Stimulated activated CD4-positive, alpha-beta T cell treated with anti-CD3 and anti-CD28 coated beads, Interleukin-4, amount 100 ng/mL, for 1 hour (primary cell): ENCODE results near the gene ZNF280D.

Experiments used
- DNase-seq: peaks from one replicate; pipeline ENCODE4 v3.0.0-alpha.2; 2020

Gene ZNF280D

DNA sequence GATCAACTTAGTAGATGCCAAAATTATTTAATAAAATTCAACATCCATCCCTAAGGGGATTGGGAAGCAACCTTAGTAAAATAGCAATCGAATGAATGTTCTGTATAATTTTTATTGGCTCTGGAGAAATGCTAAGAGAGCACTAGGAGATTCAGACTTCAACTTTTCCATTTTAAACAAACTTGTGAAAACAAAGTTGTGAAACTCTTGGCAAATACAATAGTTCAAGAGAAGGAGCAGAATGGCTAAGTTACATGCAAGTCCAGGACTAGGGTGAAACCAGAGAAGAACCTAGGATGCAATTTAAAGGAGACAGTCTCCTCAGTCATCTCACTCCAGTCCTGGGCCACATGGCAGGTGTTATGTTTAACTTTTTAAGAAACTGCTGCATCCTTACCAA lies 16.7 kb upstream of the ZNF280D start:
- no peak for DNase-seq

DNA sequence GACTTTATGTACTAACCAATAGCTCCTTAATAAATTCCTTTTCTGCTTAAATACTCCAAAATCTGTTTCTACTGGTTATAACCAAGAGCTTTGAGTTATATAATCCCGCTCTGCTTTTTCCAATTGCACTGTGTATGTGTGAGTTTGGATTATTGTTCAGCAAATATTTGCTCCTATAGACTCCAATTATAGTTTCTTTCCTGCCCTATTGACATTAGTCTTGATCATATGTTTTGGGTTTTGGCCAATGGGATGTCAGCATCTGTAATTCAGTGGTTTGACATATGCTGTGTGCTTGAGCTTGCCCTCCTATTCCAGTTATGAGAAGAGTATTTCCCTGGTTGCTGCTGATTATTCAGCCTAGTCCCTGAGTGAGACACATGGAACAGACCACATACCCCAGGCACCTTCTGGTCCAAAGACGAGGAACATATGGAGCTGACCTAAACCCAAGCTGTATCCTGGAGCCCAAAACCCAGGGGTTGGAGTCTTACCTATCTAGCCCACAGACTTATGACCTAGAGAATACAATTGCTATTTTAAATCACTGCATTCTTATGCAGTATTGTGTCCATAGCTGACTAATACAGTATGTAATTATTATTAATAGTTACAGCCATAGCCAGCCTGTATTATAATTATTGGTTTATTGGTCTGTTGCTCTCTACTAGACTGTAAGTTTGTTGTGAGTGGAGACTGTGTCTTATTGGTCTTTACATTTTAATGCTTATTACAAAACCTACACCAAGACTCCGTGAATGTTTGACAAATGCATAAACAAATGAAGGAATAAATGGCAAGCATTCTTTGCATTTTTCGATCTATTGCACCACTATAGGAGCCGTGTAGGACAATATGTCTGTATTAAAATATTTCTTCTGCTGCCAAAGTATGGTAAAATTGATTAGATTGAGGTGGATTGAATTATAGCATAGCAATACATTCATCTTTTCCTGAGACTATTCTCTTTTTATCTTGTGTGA lies 11.7 kb upstream of the ZNF280D start:
- DNase-seq, result no peak

DNA sequence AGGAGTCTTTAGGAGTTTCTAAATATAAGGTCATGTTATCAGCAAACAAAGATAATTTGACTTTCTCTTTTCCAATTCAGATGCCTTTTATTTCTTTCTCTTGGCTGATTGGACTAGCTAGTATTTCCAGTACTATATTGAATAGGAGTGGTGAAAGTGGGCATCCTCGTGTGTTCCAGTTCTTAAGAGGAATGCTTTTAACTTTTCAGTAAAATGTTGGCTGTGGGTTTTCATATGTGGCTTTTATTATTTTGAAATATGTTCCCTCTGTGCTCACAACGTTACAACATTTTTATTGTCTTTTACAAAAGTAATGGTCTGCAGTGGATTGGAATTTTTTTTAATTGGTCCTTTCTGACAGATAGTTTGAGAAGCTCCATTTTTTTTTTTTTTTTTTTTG lies 8.2 kb upstream of the ZNF280D start:
- no peak for DNase-seq

DNA sequence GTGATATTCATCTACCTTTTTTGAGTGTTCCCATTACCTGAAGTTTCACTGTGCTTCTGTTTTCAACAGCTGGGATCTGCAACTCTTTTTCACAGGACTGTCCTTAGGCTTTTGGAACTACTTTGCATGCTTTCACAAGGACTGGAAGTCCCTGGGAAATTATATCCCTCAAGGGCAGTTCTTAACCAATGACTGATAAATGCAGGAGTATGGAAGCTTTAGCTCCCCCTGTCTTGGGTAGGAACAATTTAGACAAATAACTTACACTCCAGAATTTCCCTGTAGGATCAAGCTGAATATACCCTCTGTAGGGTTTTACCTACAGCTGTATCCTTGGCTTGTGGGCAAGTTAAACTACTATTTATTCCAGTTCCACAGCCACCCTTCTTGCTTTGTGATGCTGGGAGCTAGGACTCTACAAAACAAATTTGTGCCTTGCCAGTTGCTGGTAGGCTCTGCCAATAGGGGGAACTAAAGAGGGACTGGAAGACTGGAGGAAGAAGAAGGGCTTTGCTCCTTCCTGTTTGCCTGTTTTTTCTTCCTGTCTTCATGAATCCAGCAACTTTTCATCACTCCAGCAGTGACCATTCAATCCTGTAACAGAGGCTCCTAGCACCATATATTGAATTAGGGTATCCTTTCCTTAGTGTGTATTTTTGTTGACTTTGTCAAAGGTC lies 6.8 kb upstream of the ZNF280D start:
- no peak for DNase-seq

DNA sequence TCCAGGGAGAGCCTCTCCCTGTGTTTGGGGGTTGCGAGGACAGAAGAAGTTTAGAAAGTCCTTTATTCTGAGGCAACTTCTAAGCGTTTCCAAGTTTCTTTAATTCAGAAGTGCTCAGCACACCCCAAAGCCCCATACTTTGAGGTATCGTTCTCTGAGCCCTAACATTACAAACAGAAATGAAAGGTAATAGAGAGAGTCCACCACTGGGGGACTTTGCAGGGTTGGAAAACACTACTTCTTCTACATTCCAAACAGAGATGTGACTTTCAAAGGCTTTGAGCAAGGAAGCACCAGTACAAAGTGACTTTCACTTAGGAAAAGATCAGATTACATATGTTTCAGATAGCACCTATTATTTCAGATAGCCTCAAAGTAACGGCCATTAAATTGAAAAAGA lies 6.2 kb upstream of the ZNF280D start:
- no peak for DNase-seq

DNA sequence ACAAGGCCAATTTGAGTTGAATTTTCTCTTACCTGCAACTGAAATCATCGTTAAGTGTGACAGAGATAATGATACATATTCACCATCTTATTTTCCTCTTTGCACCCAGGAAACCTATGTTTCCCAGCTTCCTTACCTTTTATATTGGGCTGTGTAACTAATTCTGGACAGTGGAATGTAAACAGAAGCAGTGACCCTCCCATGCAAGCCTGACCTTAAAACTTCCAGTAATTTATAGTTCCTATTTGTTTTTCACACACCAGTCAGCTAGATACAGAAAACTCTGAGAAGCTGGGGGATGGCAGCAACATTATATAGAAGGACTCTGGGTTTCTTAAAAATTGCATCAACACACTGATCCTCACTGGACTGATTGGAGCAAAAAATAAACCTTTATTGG lies 4.5 kb upstream of the ZNF280D start:
- DNase-seq, result no peak

DNA sequence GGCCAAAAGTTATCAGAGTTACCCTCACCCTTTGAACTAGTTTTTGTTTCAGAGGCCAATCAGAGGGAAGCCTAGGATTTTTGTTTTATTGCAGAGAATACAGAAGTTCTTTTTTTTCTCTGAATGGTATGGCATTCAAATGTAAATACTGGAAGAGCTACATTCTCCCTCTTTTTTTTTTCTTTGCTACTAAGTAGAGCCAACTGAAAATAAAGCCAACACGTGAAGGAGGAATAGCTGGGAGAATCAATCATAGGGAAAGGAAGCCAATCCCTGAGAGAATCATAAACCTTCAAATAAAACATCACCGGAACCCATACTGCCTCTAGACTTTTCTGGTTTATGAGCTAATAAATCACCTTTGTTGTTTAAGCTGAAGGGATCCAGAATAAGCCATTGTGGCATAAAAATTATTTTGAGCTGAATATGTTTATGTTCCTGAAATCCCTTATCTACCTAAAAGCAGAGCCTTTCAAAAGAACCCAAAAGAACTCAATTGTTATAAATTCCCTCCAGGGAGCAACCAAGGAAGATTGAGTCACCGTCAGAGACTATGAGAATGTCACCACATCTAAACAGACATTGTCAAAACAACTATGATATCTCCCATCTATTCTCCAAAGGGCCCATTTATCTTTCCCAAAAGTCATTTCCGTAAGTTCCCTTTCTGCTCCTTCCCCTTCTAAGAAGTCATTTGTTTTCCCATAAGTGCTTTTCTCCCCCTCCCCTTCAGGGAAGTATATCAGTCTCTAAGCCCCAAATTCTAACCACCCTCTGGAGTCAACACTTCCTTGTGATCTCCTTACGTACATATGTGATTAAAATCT lies 3.8 kb upstream of the ZNF280D start:
- DNase-seq, result no peak

DNA sequence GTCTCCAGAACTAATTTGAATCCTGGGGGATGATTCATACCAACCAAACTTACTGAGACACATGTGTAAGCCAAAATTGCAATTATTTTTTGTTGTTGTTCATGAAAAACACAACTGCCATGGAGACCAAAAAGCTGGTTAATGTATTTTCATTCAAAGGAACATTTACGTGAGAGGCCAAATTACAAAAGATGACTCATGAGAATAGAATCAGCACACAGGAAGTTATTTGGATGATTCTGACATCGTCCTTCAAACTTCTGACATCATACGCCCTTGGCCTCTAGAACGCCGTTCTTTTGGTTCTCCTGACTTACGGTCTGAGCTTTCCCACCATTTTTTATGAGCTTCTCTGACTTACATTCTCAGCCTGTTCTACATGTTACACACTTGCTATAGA lies 3.0 kb upstream of the ZNF280D start:
- DNase-seq, result no peak

DNA sequence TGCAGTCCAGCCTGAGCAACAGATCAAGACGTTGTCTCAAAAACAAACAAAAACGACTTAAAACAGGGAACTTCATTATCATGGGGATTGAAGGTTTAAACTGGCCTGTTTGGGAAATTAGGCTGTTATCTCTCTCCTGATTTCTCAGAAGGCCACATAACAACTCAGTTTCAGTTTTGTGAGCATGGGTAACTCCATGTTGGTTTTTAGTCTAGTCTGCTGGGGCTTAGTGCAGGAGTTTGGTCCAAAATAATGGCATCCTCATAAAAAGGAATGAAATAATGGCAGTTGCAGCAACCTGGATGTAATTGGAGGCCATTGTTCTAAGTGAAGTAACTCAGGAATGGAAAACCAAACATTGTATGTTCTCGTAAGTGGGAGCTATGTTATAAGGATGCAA lies 2.3 kb upstream of the ZNF280D start:
- no peak for DNase-seq

DNA sequence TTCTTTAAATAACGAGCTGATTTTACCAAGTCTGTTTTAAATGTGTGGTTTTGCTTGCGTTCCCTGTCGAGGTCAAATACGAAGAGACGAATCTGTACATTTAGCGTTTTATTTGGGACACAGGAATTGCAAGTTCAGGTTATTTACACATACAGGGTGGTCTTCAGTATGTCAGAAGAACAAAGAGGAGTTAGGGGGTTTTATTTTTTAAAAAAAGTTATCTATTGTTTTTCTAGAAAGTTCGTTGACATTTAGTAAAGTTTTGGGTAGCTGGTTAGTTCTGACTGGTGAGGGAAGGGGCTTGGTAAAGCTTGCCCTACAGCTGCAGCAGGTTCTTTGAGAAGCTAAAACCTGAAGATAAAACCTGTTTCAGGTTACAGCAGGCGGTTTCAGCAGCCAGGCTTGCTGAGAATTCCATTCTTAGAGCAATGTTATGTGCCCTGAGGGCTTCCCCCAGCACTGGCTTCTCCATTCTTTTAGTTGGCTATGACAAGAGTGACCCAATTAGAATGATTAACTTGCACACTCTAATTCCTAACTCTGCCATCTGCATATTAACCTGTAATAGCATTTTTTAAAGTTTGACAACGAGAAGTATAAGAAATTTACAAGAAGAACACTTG lies 815 bp upstream of the ZNF280D start:
- DNase-seq, result no peak

DNA sequence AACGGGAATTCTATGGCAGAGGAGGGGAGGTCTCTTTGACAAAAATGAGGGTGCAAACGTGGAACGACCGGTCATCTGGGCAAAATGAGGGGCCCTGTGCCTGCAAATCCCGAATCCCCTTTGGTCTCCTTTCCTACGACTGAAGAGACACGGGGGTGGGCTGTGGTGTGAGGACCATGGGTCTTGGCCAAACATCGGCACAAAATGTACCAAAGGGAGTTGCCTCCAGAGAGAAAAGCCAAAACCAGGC lies 498 bp downstream of the ZNF280D start:
- DNase-seq, result no peak

DNA sequence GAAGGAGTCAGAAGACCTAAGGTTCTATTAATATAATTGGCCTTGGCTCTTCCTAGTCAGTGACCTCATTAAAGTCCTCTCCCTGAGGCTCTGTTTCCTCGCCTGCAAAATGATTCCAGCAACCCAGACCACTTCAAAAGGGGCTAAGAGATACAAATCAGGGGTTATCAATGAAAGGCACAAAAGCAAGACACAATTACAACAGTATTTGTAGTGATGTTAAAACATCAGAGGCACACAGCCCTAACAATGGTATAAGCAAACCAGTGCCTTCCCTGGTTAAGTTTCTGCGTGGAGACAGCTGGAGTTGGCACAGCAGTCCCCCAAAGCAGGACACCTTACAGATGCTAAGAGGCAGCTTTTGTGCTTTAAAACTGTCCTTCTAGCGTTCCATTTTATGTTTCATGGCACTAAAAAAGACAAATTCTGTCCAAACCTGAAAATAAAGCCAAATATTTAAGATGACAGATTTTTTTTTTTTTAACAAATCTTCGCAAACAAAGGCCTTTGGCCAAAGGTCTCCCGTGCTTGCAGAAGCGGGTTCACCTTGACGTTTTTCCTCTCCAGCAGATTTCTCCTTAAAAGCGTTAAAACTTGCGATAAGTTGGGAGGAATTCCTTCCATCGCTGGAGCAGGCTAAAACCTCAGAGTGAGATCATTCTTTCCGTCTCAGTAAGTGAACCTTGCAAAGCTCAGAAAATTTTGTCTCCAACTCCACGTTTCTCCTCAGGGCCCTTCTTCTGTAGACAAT lies 999 bp downstream of the ZNF280D start:
- no peak for DNase-seq

DNA sequence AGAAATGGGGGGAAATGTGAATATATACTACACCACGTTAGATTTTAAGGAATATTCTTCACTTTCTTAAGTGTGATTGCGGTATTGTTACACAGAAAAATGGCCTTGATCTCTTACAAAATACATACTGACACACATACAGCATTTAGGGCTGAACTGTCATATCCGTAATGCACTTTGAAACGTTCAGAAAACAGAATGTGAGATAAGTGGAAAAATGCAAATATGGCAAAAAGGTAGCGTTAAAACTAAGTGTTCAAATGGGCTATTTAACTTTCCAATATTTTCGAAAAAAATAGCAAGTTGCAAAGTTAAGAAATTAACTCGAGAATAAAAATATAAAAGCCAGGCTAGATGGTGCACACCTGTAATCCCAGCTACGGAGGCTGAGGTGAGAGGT lies 1.8 kb downstream of the ZNF280D start:
- DNase-seq, result no peak

DNA sequence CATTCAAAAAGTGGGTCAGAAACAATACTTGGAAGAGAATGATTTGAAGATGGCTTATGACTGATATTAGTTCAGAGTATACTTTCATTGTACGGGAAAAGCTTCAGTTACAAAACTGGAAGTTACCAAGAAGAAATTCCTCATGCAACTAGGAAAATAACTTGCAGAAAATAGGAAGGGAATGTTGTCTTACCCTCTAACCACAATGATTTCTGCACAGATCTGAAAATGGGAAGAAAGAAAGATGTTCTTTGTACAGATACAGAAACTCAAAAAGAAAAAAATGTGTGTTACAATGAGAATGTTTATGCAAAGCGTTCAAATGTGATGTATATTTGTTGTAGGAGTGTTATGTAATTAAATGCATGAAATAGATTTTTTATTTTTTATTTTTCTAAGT lies 3.7 kb downstream of the ZNF280D start:
- DNase-seq, result no peak

DNA sequence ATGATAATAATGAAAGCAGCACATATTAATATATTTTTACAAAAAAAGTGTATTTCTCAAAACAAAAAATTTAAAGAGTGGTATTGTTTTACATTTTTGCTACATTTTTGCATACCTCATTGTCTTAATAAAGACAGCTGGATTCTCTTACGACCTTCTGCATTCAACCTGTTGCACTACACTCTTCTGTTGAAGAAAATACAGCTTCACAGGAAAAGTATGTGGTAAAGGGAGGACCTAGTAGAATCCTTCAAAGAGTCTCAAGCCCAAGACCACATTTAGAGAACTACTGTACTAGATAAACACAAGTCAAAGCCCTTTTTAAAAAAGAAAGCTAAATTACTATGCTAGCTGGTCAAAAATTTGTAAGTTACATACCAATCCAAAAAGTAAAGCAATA lies 7.9 kb downstream of the ZNF280D start:
- no peak for DNase-seq

DNA sequence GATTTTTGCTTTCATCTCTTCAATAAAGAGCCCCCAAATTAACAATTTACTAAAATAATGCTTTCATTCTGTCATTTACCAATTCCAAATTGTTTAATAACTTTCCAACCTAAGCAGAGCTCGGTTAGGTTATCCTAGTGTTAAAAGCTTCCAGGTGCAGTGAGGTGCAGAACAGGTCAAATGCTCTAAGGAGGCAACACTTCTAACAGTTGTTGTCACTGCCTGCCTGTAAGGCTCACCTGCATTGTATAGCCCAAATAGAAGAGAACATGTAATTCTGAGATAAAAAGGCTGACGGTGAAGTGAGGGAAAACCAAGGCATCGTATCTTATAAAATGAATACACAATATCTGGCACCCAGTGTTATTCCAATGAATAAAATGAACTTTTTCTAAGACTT lies 9.1 kb downstream of the ZNF280D start:
- no peak for DNase-seq

DNA sequence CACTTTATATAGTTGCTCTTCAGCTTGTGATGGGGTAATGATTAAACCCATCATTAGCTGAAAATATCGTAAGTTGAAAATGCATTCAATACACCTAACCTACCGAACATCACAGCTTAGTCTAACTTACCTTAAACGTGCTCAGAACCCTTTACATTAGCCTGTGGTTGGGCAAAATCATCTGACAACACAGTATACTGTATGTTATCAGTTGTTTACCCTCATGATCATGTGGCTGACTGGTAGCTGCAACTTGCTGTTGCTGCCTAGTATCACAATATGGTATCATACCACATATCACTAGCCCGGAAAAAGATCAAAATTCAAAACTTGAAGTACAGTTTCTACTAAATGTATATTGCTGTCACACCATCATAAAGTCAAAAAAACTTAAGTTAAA lies 9.5 kb downstream of the ZNF280D start:
- DNase-seq, result no peak

DNA sequence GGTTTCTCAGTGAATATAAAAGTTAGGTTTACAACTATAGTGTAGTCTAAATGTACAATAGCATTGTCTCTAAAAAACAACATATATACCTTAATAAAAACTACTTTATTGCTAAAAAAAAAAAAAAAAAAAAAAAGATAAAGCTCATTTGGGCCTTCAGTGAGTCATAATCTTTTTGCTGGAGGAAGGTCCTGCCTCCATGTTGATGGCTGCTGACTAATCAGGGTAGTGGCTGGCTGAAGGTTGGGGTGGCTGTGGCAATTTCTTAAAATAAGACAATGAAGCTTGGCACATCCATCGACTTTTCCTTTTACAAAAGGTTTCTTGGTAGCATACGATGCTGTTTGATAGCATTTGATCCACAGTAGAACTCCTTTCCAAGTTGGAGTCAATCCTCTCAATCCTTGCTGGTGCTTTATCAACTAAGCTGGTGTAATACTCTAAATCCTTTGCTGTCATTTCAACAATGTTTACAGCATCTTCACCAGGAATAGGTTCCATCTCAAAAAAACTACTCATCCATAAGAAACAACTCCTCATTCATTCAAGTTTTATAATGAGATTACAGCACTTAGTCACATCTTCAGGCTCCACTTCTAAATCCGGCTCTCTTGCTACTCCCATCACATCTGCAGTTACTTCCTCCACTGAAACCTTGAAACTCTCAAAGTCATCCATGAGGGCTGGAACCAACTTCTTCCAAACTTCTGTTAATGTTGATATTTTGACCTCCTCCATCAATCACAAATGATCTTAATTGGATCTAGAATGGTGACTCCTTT lies 13.3 kb downstream of the ZNF280D start:
- DNase-seq, result no peak

DNA sequence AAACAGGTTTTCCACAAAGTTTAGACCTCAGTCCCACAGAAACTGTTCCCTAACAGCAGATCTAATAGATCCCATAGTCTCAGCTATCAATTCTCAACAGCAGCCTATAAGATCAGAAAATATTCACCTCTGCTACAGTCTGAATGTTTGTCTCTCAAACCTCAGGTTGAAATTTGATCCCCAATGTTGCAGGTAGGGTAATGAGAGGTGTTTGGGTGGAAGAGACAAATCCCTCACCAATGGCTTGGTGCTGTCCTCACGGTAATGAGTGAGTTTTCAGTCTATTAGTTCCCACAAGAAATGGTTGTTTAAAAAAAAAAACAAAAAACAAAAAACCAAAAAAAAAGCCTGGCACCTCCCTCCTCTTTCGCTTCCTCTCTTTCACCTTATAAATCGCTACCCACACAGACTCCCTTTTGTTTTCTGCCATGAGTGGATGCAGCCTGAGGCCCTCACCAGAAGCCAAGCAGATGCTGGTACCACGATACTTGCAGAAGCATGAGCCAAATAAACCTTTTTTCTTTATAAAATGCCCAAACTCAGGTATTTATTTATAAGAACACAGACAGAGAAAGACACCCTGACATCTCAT lies 14.2 kb downstream of the ZNF280D start:
- no peak for DNase-seq

DNA sequence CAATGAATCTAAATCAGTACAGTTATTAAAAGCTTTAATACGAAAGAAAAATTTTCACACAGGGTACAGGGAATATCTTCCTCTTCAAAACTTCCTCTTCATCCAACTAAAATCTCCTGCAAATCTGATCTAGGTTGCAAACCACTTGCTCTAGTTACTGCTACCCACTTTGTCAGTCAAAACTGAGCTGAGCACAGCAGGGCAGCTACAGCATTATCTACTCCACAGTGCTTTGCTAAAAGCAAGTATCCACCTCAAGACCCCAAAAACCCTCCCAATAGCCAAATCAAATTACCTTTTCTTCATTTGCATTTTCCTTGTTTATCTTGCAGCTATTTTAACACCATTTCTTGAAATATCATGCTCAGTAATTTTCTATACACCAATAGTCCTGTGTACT lies 14.7 kb downstream of the ZNF280D start:
- no peak for DNase-seq

DNA sequence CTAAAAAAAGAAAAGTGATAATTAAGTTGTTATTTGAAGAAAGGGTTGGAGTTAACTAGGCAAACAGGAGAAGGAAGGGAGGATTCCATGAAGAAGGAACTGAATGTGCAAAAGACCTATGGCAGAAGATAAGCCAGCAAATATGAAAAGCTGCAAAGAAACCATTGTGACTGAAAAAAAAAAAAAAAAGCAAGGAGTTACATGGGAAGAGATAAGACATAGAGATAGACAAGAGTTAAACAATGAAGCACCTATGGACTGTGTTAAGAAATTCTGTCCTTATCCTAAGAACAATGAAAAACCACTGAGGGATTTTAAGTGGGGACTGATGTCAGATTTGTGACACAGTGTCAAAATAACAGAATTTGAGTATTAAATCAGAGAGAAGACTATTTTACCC lies 17.0 kb downstream of the ZNF280D start:
- no peak for DNase-seq
